ENCODE measurements around the gene DBP.

- TF ChIP-seq POLR2AphosphoS5 (IDR thresholded peaks at IDR 0.05; ENCODE audit: low read depth, low read length), result no peak
- no peak for TF ChIP-seq POLR2A (IDR thresholded peaks at IDR 0.05; ENCODE audit: low read depth, low read length)
Measured at GRCh38 chr19:48636859-48637448, at the start of gene DBP.
